ENCODE results near the gene ANKRD28. TPM values are rescaled to one million over a fixed set of nuclear protein-coding genes. Genes with fewer than 3 reads are reported as not detected.

ANKRD28 gene
- total RNA-seq, 1 experiment from 2014 or later: 89.3 TPM

GRCh38 chr3:15716178-15716577 is 81.6 kb downstream of the ANKRD28 start:
- CTCF ChIA-PET: no interaction called here
- no peak for ATAC-seq
- no peak for DNase-seq (ENCODE audit: low read depth, low spot score)
- POLR2A ChIA-PET: no interaction called here
- H3K27ac ChIP-seq (ENCODE audit: low read length): no peak overlapping the region
- intact Hi-C loops (cut with micrococcal nuclease; ENCODE audit: unreplicated experiment): no loop called here
- H3K4me3 ChIP-seq (ENCODE audit: low read depth in 2 of 2, low read length in 2 of 2): no peak overlapping the region
- in situ Hi-C loops (cut with HindIII; ENCODE audit: low pct_unique_long_range_greater_than_20kb, low sequenced_read_pairs): no loop called here
- no peaks in the 10 kb centered on the region; the same call in 1 of the 2 replicates for H3K4me1 ChIP-seq (ENCODE audit: control insufficient read depth, insufficient read depth, low read length)
- H3K27me3 ChIP-seq (ENCODE audit: control insufficient read depth, insufficient read depth, low read length): no peaks in the 10 kb centered on the region
- TF ChIP-seq TCF7L2 (IDR thresholded peaks at IDR 0.05; ENCODE audit: low read depth, low read length) (no peak), REST (IDR thresholded peaks at IDR 0.05; ENCODE audit: insufficient read depth in 1 of 2, low read depth in 2 of 2, low read length in 1 of 2) (no peak), SIN3A (IDR thresholded peaks at IDR 0.05; ENCODE audit: borderline replicate concordance, insufficient read depth, low read depth, low read length) (no peak), POLR2AphosphoS5 (IDR thresholded peaks at IDR 0.05; ENCODE audit: low read depth, low read length) (no peak)
- BruUV-seq (replicated peaks): no TSS peak
- H3K9me3 ChIP-seq (ENCODE audit: control insufficient read depth, insufficient read depth, low read depth, low read length): no peaks in the 10 kb centered on the region
- peaks cover 29% of the 10 kb centered on the region for H3K36me3 ChIP-seq (ENCODE audit: control insufficient read depth, insufficient read depth, low read length)

DNA sequence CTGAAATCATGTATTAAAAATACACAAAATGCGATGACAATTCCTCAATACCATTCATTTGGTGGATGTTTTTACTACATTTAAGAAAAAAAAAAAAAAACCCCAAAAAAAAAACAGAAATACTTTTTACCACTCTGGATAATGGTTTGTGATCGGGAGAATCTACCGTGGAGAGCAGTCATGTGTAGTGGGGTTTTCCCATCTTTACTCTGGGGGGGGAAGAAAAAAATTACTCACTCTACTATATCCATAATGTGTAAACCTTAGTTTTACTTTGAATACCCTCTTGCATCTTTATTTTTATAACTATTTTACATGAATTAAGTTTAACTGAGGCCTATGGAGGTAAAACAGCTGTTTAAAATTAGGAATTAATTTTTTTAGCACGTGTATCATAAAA is 83.3 kb downstream of the ANKRD28 start:
- Histone ChIP-seq H3K27ac (ENCODE audit: low read length) (no peak overlapping the region; the same call in 1 of the 2 replicates), H3K27me3 (ENCODE audit: control insufficient read depth, insufficient read depth, low read length) (no peaks in the 10 kb centered on the region), H3K9me3 (ENCODE audit: control insufficient read depth, insufficient read depth, low read depth, low read length) (no peaks in the 10 kb centered on the region), H3K36me3 (ENCODE audit: control insufficient read depth, insufficient read depth, low read length) (peaks cover 38% of the 10 kb centered on the region), H3K4me1 (ENCODE audit: control insufficient read depth, insufficient read depth, low read length) (no peaks in the 10 kb centered on the region; the same call in 1 of the 2 replicates), H3K4me3 (ENCODE audit: low read depth in 2 of 2, low read length in 2 of 2) (no peak overlapping the region)
- ChIA-PET CTCF (interaction anchor here (0.7 kb wide), 1 partner anchor 84 kb away, joined by 3 read pairs; the partner anchor contains the start of gene ANKRD28), POLR2A (interaction anchor here (0.7 kb wide), 1 partner anchor 373 kb away, joined by 13 read pairs; no protein-coding TSS in a partner anchor)
- intact Hi-C loops (cut with micrococcal nuclease; ENCODE audit: unreplicated experiment) (no loop called here), in situ Hi-C loops (cut with HindIII; ENCODE audit: low pct_unique_long_range_greater_than_20kb, low sequenced_read_pairs) (no loop called here)
- no peak for ATAC-seq
- no TSS peak for BruUV-seq (replicated peaks)
- DNase-seq (ENCODE audit: low read depth, low spot score): no peak
- TF ChIP-seq TCF7L2 (IDR thresholded peaks at IDR 0.05; ENCODE audit: low read depth, low read length) (no peak), POLR2AphosphoS5 (IDR thresholded peaks at IDR 0.05; ENCODE audit: low read depth, low read length) (no peak), SIN3A (IDR thresholded peaks at IDR 0.05; ENCODE audit: borderline replicate concordance, insufficient read depth, low read depth, low read length) (no peak), REST (IDR thresholded peaks at IDR 0.05; ENCODE audit: insufficient read depth in 1 of 2, low read depth in 2 of 2, low read length in 1 of 2) (no peak)

GRCh38 chr3:15713364-15713763 is 84.4 kb downstream of the ANKRD28 start:
- BruUV-seq (replicated peaks): no TSS peak
- TF ChIP-seq SIN3A (IDR thresholded peaks at IDR 0.05; ENCODE audit: borderline replicate concordance, insufficient read depth, low read depth, low read length) (no peak), TCF7L2 (IDR thresholded peaks at IDR 0.05; ENCODE audit: low read depth, low read length) (no peak), POLR2AphosphoS5 (IDR thresholded peaks at IDR 0.05; ENCODE audit: low read depth, low read length) (no peak), CTCF (IDR thresholded peaks at IDR 0.05) (no peak), REST (IDR thresholded peaks at IDR 0.05; ENCODE audit: insufficient read depth in 1 of 2, low read depth in 2 of 2, low read length in 1 of 2) (no peak)
- ChIA-PET CTCF (no interaction called here), POLR2A (no interaction called here)
- Histone ChIP-seq H3K36me3 (ENCODE audit: control insufficient read depth, insufficient read depth, low read length) (peaks cover 44% of the 10 kb centered on the region), H3K4me3 (ENCODE audit: low read depth in 2 of 2, low read length in 2 of 2) (no peak overlapping the region), H3K27me3 (ENCODE audit: control insufficient read depth, insufficient read depth, low read length) (no peaks in the 10 kb centered on the region), H3K27ac (ENCODE audit: low read length) (no peak overlapping the region; the same call in 1 of the 2 replicates), H3K9me3 (ENCODE audit: control insufficient read depth, insufficient read depth, low read depth, low read length) (no peaks in the 10 kb centered on the region), H3K4me1 (ENCODE audit: control insufficient read depth, insufficient read depth, low read length) (no peaks in the 10 kb centered on the region; the same call in 1 of the 2 replicates)
- DNase-seq (ENCODE audit: low read depth, low spot score): no peak
- intact Hi-C loops (cut with micrococcal nuclease; ENCODE audit: unreplicated experiment): no loop called here
- in situ Hi-C loops (cut with HindIII; ENCODE audit: low pct_unique_long_range_greater_than_20kb, low sequenced_read_pairs): no loop called here
- ATAC-seq: no peak
